ENCODE results near the gene AHDC1. TPM values are rescaled to one million over a fixed set of nuclear protein-coding genes. Genes with fewer than 3 reads are reported as not detected.

AHDC1 gene
- polyA plus RNA-seq, 1 experiment: 3.0 TPM

DNA sequence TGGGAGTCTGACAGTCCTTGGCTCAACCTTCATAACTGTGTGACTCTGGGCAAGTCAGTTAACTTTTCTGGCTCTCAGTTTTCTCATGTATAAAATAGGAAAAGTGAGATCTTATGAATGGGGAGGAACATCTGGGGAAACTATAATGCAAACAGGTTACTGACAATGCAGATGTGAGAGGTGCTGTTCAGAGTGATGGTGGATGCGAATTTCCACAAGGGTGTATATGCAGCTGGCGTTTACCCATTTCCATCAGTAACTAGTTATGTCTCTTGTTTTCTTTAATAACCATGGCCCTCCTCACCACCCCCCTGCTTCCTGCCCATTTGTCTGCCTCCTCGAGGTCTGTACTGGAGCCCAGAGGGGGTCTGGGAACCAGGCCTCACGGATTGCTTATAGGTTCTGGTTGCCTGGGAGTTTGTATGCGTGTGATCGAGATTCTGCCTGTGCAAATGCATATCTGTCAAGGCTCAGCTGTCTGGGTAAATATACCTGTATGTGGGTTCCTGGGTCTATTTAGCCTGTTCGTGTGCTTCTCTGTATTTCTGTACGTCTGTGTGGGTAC lies 44.4 kb downstream of the AHDC1 start:
- TF ChIP-seq, protein P1, sequence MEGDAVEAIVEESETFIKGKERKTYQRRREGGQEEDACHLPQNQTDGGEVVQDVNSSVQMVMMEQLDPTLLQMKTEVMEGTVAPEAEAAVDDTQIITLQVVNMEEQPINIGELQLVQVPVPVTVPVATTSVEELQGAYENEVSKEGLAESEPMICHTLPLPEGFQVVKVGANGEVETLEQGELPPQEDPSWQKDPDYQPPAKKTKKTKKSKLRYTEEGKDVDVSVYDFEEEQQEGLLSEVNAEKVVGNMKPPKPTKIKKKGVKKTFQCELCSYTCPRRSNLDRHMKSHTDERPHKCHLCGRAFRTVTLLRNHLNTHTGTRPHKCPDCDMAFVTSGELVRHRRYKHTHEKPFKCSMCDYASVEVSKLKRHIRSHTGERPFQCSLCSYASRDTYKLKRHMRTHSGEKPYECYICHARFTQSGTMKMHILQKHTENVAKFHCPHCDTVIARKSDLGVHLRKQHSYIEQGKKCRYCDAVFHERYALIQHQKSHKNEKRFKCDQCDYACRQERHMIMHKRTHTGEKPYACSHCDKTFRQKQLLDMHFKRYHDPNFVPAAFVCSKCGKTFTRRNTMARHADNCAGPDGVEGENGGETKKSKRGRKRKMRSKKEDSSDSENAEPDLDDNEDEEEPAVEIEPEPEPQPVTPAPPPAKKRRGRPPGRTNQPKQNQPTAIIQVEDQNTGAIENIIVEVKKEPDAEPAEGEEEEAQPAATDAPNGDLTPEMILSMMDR (IDR thresholded peaks at IDR 0.05; ENCODE audit: low read depth, low read length): no peak
- H3K27ac ChIP-seq (ENCODE audit: low read depth, low read length): no peak overlapping the region
- CTCF ChIA-PET: interaction anchor here (6.3 kb wide), 1 partner anchor 44 kb away, joined by 180 read pairs; the partner anchor contains the start of gene AHDC1
- no peak for DNase-seq (ENCODE audit: low read depth, low spot score)
- POLR2A ChIA-PET: no interaction called here
- no peak overlapping the region for H3K4me3 ChIP-seq (ENCODE audit: low read depth, low read length)
- no peaks in the 10 kb centered on the region for H3K9me3 ChIP-seq (ENCODE audit: control insufficient read depth, insufficient read depth, low read length)
- no peaks in the 10 kb centered on the region for H3K27me3 ChIP-seq (ENCODE audit: control insufficient read depth, insufficient read depth, low read length)

DNA sequence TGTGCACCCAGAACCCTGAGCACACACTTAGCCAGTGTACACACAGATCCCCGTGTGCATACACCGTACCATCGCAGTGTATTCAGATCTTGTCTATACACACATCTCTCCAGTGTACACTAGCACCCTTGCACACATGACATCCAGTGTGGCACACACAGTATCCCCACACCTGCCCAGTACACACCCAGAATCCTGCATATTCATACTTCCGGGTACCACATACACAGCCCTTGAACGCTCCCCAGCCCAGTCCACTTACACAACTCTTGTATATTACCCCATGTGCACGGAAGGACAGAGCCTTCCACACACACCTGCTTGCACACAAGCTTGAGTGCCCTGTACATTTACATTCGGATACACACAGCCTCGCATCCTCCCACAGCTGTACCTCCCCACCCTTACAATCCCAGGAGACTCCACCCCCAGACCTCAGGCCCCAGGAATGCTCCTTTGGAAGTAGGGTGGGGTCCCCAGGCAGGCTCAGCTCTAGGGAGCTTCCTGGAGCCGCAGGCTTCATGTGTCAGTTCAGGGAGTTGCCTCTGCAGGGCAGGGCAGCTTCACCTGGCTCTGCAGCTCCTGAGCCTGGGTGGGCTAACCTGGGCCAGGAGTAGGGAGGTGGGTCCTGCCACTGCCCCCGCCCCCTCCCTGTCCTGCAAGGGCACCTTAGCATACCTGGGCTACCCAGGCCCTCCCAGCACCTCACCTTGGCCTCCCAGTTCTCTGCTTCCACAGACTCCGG lies 46.2 kb downstream of the AHDC1 start:
- no peak for DNase-seq (ENCODE audit: low read depth, low spot score)
- Histone ChIP-seq H3K27ac (ENCODE audit: low read depth, low read length) (peak overlapping the region; percentile 43), H3K9me3 (ENCODE audit: control insufficient read depth, insufficient read depth, low read length) (no peaks in the 10 kb centered on the region), H3K27me3 (ENCODE audit: control insufficient read depth, insufficient read depth, low read length) (no peaks in the 10 kb centered on the region), H3K4me3 (ENCODE audit: low read depth, low read length) (no peak overlapping the region)
- CTCF ChIA-PET: interaction anchor here (0.6 to 6.3 kb wide), 43 partner anchors 11 to 1623 kb away, joined by 3 to 180 read pairs (median 6); partner anchors contain the start of genes AHDC1, FAM76A and WASF2
- POLR2A ChIA-PET: interaction anchor here (0.6 to 1.9 kb wide), 11 partner anchors 12 to 316 kb away, joined by 3 to 13 read pairs (median 5); partner anchors contain the start of genes AHDC1 and WASF2
- TF ChIP-seq, protein P1 (IDR thresholded peaks at IDR 0.05; ENCODE audit: low read depth, low read length): no peak

DNA sequence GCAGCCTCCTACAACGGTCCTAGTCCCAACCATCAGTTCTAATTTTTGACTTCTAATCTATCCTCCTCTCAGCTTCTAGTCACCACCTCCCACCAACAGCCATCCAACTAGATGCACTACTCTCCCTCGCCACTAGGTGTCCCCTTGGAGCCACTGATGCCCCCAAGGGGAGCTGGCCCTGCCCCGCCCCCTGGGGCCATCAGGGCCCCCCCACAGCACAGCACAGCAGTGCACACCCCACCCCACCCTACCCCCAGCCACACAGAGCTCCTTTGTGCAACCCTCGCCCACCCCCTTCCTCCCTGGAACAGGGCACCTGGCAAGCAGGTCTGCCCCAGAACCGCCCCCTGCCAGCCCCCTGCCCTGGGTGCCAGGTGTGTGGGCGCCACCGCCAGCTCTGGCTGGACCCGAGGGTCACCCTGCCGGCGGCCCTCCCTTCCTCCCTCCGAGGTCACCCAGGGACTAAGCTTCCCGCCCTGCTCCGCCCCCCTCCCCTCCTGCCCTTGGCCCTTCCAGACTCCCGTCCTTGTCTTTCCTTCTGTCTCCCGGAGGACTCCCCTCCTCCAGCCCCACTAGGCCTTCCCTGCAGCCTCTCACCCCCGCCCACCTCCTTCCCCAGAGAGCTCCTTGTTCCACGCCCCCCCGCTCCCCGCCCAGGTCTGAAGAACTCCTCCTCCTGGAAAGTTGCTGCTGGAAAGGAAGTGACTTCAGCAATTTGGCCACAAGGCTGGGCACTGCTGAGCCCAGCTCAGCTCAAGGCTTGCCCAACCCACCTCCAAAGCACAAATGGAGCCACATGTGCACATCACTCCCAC lies 47.0 kb downstream of the AHDC1 start:
- POLR2A ChIA-PET: interaction anchor here (0.6 to 1.9 kb wide), 12 partner anchors 13 to 215 kb away, joined by 3 to 13 read pairs (median 4); partner anchors contain the start of genes AHDC1 and WASF2
- CTCF ChIA-PET: interaction anchor here (0.6 to 6.3 kb wide), 68 partner anchors 9 to 1624 kb away, joined by 3 to 180 read pairs (median 5); partner anchors contain the start of genes AHDC1, FAM76A, IFI6 and WASF2
- Histone ChIP-seq H3K9me3 (ENCODE audit: control insufficient read depth, insufficient read depth, low read length) (no peaks in the 10 kb centered on the region), H3K27ac (ENCODE audit: low read depth, low read length) (peak overlapping the region; percentile 43), H3K27me3 (ENCODE audit: control insufficient read depth, insufficient read depth, low read length) (no peaks in the 10 kb centered on the region), H3K4me3 (ENCODE audit: low read depth, low read length) (no peak overlapping the region; the same call in 1 of the 2 replicates)
- peak; percentile 80 for DNase-seq (ENCODE audit: low read depth, low spot score)
- TF ChIP-seq, protein P1 (IDR thresholded peaks at IDR 0.05; ENCODE audit: low read depth, low read length): peak; percentile 89

DNA sequence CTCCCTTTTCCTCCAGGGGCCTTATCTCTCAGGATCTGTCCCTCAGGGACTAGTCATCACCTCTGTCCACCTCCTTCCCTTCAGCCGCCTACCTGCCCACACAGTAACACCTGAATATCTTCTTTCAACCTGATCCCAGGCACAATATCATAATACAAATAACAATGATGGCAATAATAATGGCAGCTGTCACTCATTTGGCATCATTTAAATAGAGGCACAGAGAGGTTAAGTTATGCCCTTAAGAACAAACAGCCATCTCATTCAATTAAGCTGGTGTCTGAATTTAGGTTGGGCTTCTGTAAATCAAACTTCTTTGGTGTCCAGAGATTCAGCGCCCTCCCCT lies 47.5 kb downstream of the AHDC1 start:
- Histone ChIP-seq H3K27me3 (ENCODE audit: control insufficient read depth, insufficient read depth, low read length) (no peaks in the 10 kb centered on the region), H3K27ac (ENCODE audit: low read depth, low read length) (no peak overlapping the region), H3K9me3 (ENCODE audit: control insufficient read depth, insufficient read depth, low read length) (no peaks in the 10 kb centered on the region; the same call in 1 of the 2 replicates), H3K4me3 (ENCODE audit: low read depth, low read length) (no peak overlapping the region)
- CTCF ChIA-PET: interaction anchor here (0.6 to 6.3 kb wide), 50 partner anchors 8 to 260 kb away, joined by 3 to 180 read pairs (median 6); partner anchors contain the start of genes AHDC1, IFI6 and WASF2
- POLR2A ChIA-PET: interaction anchor here (0.7 to 1.9 kb wide), 8 partner anchors 13 to 106 kb away, joined by 3 to 13 read pairs (median 6); partner anchors contain the start of genes AHDC1 and WASF2
- TF ChIP-seq, protein P1 (IDR thresholded peaks at IDR 0.05; ENCODE audit: low read depth, low read length): no peak
- DNase-seq (ENCODE audit: low read depth, low spot score): no peak
